RWPE2 (cell line): ENCODE data around the gene HYPK.
A peak's percentile ranks its signal among the peaks of the same experiment; 100 is the strongest.
"Not testable (repeated sequence)": the region's sequence is repeated elsewhere in the genome, so short reads cannot be mapped to it uniquely, and the experiment has no call there.

Experiments used
- ATAC-seq: fragments of 200-7000 bp; cut with Tn5 transposase; 3 replicates; pipeline ENCODE4 v1.9.1; 2021; ENCODE audit warnings: low read depth
- DNase-seq: peaks from one replicate; pipeline ENCODE4 v3.0.0-alpha.2; 2020; ENCODE audit warnings: low spot score
- H3K27ac ChIP-seq: fragments of 450-650 bp; 2 replicates; pipeline ENCODE4 v1.5.1; 2017; ENCODE audit warnings: mild to moderate bottlenecking; ENCODE audit not compliant: poor library complexity, severe bottlenecking
- H3K27me3 ChIP-seq: fragments of 250-450 bp; sonication (Bioruptor Pico); 2 replicates; pipeline ENCODE4 v1.5.1; 2021; ENCODE audit warnings: mild to moderate bottlenecking, moderate library complexity; ENCODE audit not compliant: insufficient read depth, poor library complexity, severe bottlenecking
- H3K36me3 ChIP-seq: fragments of 250-450 bp; sonication (Bioruptor Pico); 2 replicates; pipeline ENCODE4 v1.5.1; 2020; ENCODE audit warnings: low read depth, mild to moderate bottlenecking, moderate library complexity
- H3K4me1 ChIP-seq: fragments of 250-450 bp; sonication (Bioruptor Pico); 2 replicates; pipeline ENCODE4 v1.5.1; 2021; ENCODE audit warnings: mild to moderate bottlenecking, moderate library complexity; ENCODE audit not compliant: insufficient read depth, poor library complexity, severe bottlenecking
- H3K4me3 ChIP-seq: fragments of 250-450 bp; sonication (Bioruptor Pico); 2 replicates; pipeline ENCODE4 v1.5.1; 2021; ENCODE audit warnings: mild to moderate bottlenecking, moderate library complexity; ENCODE audit not compliant: severe bottlenecking
- H3K9me3 ChIP-seq: fragments of 250-450 bp; sonication (Bioruptor Pico); 2 replicates; pipeline ENCODE4 v1.5.1; 2021; ENCODE audit warnings: mild to moderate bottlenecking, moderate library complexity; ENCODE audit not compliant: severe bottlenecking
- TF ChIP-seq, protein P1 (sequence below): fragments of 450-650 bp; IDR thresholded peaks from one replicate; pipeline ENCODE4 v1.5.1; 2017; ENCODE audit warnings: mild to moderate bottlenecking, moderate library complexity; ENCODE audit not compliant: poor library complexity, severe bottlenecking

HYPK gene

GRCh38 chr15:43795197-43795596 is 5.2 kb upstream of the HYPK start:
- DNase-seq, result no peak
- Histone ChIP-seq H3K4me3 (no peak overlapping the region), H3K4me1 (peaks cover 5% of the 10 kb centered on the region), H3K9me3 (no peaks in the 10 kb centered on the region), H3K36me3 (peaks cover 61% of the 10 kb centered on the region), H3K27me3 (no peaks in the 10 kb centered on the region), H3K27ac (no peak overlapping the region)
- TF ChIP-seq, protein P1, sequence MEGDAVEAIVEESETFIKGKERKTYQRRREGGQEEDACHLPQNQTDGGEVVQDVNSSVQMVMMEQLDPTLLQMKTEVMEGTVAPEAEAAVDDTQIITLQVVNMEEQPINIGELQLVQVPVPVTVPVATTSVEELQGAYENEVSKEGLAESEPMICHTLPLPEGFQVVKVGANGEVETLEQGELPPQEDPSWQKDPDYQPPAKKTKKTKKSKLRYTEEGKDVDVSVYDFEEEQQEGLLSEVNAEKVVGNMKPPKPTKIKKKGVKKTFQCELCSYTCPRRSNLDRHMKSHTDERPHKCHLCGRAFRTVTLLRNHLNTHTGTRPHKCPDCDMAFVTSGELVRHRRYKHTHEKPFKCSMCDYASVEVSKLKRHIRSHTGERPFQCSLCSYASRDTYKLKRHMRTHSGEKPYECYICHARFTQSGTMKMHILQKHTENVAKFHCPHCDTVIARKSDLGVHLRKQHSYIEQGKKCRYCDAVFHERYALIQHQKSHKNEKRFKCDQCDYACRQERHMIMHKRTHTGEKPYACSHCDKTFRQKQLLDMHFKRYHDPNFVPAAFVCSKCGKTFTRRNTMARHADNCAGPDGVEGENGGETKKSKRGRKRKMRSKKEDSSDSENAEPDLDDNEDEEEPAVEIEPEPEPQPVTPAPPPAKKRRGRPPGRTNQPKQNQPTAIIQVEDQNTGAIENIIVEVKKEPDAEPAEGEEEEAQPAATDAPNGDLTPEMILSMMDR, result no peak
- no peak for ATAC-seq

- no peak overlapping the region for H3K27ac ChIP-seq
- H3K9me3 ChIP-seq, result no peaks in the 10 kb centered on the region
- H3K36me3 ChIP-seq, result peaks cover 65% of the 10 kb centered on the region
- H3K4me1 ChIP-seq, result peaks cover 5% of the 10 kb centered on the region
- H3K27me3 ChIP-seq, result no peaks in the 10 kb centered on the region
- ATAC-seq (no peak), DNase-seq (no peak)
- H3K4me3 ChIP-seq, result no peak overlapping the region
- TF ChIP-seq, protein P1, result no peak
Observed at GRCh38 chr15:43795997-43796396, 4.4 kb upstream of the HYPK start.

- H3K27ac ChIP-seq, result no peak overlapping the region
- peaks cover 10% of the 10 kb centered on the region for H3K4me1 ChIP-seq
- DNase-seq (no peak), ATAC-seq (no peak)
- no peak overlapping the region for H3K4me3 ChIP-seq
- peaks cover 71% of the 10 kb centered on the region for H3K36me3 ChIP-seq
- TF ChIP-seq, protein P1, result no peak
- no peaks in the 10 kb centered on the region for H3K9me3 ChIP-seq
- H3K27me3 ChIP-seq, result no peaks in the 10 kb centered on the region
Observed at GRCh38 chr15:43796566-43796965, 3.8 kb upstream of the HYPK start.

GRCh38 chr15:43799209-43799944 is 1.0 kb upstream of the HYPK start:
- TF ChIP-seq, protein P1, result no peak
- no peaks in the 10 kb centered on the region for H3K27me3 ChIP-seq
- peak overlapping the region; percentile 63 for H3K27ac ChIP-seq
- H3K9me3 ChIP-seq, result no peaks in the 10 kb centered on the region
- DNase-seq (no peak), ATAC-seq (no peak)
- H3K36me3 ChIP-seq, result peaks cover 78% of the 10 kb centered on the region
- peaks cover 12% of the 10 kb centered on the region for H3K4me1 ChIP-seq
- no peak overlapping the region for H3K4me3 ChIP-seq

DNA sequence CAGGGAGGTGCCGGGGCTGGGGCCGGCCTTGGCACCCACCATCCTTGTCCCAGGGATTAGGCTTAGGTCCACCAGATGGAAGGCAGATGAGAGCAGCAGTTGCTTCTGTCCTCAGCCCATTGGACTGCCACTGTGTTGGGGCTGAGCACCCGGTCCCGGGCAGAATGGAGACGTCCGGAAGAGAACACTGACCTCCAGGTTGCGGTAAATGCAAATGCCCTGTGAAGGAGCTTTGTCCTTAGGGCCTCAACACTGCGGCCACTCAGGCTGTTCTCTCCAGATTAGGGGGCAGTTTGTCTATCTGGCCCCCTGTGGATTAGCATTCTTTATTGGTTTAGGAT is 484 bp upstream of the HYPK start, which contains the start of gene SERINC4:
SERINC4 (minus strand) TSS at position 276 of the 341 bp plus-strand sequence; CDS start at position 42, 234 bp downstream.
- H3K27me3 ChIP-seq, result no peaks in the 10 kb centered on the region
- peaks cover 12% of the 10 kb centered on the region for H3K4me1 ChIP-seq
- no peaks in the 10 kb centered on the region for H3K9me3 ChIP-seq
- DNase-seq, result no peak
- peak within 1 kb of the TSS; percentile 63 for H3K27ac ChIP-seq
- ATAC-seq, result no peak
- peak within 1 kb of the TSS; percentile 91 for H3K4me3 ChIP-seq
- peaks cover 78% of the 10 kb centered on the region for H3K36me3 ChIP-seq
- TF ChIP-seq, protein P1, result no peak

- not testable (repeated sequence) for H3K4me3 ChIP-seq, H3K27me3 ChIP-seq, ATAC-seq, DNase-seq, H3K9me3 ChIP-seq, H3K27ac ChIP-seq
- Histone ChIP-seq H3K36me3 (peaks cover 80% of the 10 kb centered on the region), H3K4me1 (peaks cover 12% of the 10 kb centered on the region)
Observed at GRCh38 chr15:43802676-43803075, 2.3 kb downstream of the HYPK start.
